Ectodermal cell (in vitro differentiated cells): Measurements from ENCODE around the gene TPCN2.

Experiments used
- H3K27ac ChIP-seq: 2 replicates; pipeline ENCODE4 v1.7.0; 2013; ENCODE audit warnings: mild to moderate bottlenecking, low read depth, low read length; ENCODE audit not compliant: insufficient read depth, poor library complexity, severe bottlenecking
- H3K27me3 ChIP-seq: 2 replicates; pipeline ENCODE4 v1.7.0; 2013; ENCODE audit warnings: mild to moderate bottlenecking, low read length; ENCODE audit not compliant: insufficient read depth, control insufficient read depth, poor library complexity, severe bottlenecking
- H3K36me3 ChIP-seq: one replicate; pipeline ENCODE4 v1.7.0; 2013; ENCODE audit warnings: low read length; ENCODE audit not compliant: control insufficient read depth, insufficient read depth
- H3K4me1 ChIP-seq: one replicate; pipeline ENCODE4 v1.7.0; 2013; ENCODE audit warnings: low read length; ENCODE audit not compliant: control insufficient read depth, insufficient read depth
- H3K4me3 ChIP-seq: 2 replicates; pipeline ENCODE4 v1.7.0; 2013; ENCODE audit warnings: low read depth, low read length, control low read depth; ENCODE audit not compliant: insufficient read depth
- H3K9me3 ChIP-seq: 2 replicates; pipeline ENCODE4 v1.7.0; 2013; ENCODE audit warnings: mild to moderate bottlenecking, low read length, moderate library complexity; ENCODE audit not compliant: control insufficient read depth
- WGBS, 2 experiments: methylation state at CpG; one replicate each; pipeline ENCODE4 v1.1.7; 2013; ENCODE audit warnings: missing lambda C conversion rate in 2 of 2; 5-methylcytosine and 5-hydroxymethylcytosine counted together

Gene TPCN2

DNA sequence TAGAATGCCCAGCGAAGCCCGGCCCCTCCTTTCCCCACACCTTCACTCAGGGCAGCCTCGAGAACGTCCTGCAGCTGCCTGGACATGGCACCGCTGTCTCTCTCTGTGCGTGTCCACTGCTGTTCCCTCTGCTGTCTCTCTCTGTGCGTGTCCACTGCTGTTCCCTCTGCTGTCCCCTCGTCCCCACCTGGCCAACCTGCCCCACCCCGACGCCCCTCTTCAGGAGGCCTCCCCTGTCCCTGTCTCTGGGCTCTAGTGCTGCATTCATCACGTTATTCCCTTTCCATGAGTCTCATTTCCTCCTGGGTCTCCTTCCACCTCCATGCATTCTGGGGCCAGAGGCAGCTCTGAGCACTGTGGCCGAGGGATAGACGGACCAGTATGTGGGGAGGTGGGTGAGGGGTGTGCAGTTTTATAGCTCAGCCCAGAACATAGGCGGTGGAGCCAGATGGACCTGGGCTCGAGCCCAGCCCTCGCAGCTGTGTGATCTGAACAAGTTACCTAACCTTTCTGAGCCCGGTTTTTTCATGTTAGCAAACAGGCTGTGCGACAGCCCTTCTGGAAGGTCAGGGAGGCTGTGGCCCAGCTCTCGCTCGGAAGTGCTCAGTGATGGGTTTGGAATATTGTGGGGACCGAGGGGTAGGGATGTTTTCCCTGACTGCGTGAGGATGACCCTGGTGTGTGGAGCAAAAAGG lies 65.1 kb downstream of the TPCN2 start:
- no peak overlapping the region for H3K4me3 ChIP-seq
- no peak overlapping the region for H3K27ac ChIP-seq
- H3K27me3 ChIP-seq = no peaks in the 10 kb centered on the region
- WGBS, 2 experiments = 92% methylated on average over 22 of the region's 22 CpGs
- H3K4me1 ChIP-seq = peaks cover 11% of the 10 kb centered on the region
- H3K9me3 ChIP-seq = no peaks in the 10 kb centered on the region
- no peaks in the 10 kb centered on the region for H3K36me3 ChIP-seq

DNA sequence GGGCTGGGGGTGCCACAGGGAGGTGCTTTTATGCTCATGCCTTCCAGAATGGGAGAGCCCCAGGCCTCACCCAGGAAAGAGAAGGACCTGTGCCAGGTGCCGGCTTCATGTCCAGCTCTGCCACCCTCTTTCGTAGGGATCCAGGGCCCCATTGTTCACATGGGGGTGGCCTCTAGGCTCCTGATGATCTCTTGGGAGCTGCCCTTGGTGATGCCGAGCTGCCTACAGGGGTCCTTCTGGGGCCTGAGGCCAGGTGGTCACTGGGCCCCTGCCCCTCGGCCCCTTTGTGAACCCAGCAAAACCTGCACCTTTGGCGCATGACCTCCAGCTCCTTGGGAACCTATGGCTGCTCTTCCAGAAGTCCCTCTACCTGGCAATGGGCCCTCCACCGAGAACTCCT lies 65.6 kb downstream of the TPCN2 start:
- Histone ChIP-seq H3K4me1 (peaks cover 11% of the 10 kb centered on the region), H3K36me3 (no peaks in the 10 kb centered on the region), H3K27me3 (no peaks in the 10 kb centered on the region), H3K9me3 (no peaks in the 10 kb centered on the region), H3K27ac (no peak overlapping the region), H3K4me3 (no peak overlapping the region)
- WGBS, 2 experiments = 92 to 94% methylated on average over 6 of the region's 6 CpGs

DNA sequence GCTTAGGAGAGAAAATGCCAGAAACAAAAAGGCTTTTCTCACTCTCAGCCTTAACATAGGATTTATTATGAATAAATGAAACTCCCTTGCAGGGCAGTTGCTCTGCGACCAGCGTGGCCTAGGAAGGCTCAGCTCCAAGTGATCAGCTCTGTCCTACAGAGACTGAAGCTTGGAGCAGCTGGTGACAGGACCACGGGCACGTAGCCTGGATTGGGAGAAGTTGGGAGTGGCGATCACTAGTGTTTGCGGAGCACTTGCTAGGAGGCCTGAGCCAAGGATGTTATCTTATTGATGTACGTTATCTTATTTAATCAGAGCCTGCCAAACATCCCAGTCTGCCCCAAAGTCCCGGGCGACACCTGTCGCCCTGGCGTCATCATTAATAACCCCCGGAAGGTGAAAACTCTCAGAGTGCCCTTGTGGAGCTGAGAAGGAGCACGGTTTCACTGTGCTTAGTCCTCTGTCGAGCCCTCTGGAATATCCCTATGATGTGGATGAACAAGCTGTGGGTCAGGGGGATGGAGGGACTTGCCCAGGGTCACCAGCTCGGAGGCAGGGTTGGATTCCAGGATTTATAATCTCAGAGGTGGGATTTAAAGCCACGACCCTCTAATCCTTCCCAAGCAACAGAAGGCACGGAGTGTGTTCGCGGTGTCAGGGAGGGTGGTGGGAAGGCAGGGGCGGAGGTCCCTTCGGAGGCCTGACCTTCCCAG lies 66.2 kb downstream of the TPCN2 start:
- WGBS, 2 experiments = 92% methylated on average over 21 of the region's 21 CpGs
- no peak overlapping the region for H3K27ac ChIP-seq
- H3K36me3 ChIP-seq = no peaks in the 10 kb centered on the region
- no peaks in the 10 kb centered on the region for H3K27me3 ChIP-seq
- no peaks in the 10 kb centered on the region for H3K9me3 ChIP-seq
- H3K4me1 ChIP-seq = peaks cover 11% of the 10 kb centered on the region
- no peak overlapping the region for H3K4me3 ChIP-seq

DNA sequence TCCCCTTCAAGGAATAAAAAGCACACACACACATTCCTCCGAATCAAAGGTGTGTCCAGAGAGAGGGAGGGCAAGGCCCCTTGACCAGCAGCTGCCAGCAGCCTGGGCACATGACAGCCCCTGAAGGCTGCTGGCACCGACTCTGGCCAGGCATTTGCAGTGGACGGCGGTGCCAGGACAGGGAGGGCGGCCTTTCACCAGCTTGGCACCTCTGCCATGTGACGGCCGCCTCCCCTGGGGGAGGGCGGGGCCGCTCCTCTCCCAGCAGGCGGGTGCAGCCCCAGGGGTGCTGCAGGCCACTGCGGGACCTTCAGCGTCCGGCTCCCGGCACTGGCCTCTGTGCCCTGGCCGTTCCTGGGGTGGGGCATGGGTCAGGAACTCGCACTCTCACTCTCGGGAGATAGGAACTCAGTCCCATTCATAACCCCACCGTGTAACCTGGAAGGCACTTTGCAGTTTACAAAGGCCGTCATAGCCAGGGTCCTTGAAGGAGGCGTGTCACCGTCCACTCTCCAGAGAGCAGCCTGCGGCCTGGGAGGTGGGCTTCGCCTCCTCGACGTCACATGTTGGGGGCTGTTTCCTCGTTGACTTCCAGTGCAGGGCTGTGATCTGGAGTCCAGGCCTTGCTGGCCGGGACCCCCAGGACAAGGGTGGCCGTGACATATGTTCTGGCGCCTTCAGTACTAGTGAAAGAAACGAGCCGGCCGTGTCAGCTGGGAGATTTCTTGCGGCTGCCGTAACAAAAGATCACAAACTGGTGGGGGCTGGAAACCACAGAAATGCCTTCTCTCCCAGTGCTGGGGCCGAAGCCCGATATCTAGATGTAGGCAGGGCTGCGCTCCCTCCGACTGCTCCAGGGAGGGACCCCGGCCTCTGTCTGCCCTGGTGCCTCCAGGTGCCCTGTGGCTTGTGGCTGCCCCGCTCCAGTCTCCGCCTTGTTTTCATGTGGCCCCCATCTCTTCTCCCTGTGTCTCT lies 67.1 kb downstream of the TPCN2 start:
- Histone ChIP-seq H3K27me3 (no peaks in the 10 kb centered on the region), H3K4me3 (no peak overlapping the region), H3K36me3 (no peaks in the 10 kb centered on the region), H3K27ac (no peak overlapping the region), H3K9me3 (no peaks in the 10 kb centered on the region), H3K4me1 (peaks cover 11% of the 10 kb centered on the region)
- WGBS, 2 experiments = 90 to 91% methylated on average over 41 of the region's 41 CpGs

DNA sequence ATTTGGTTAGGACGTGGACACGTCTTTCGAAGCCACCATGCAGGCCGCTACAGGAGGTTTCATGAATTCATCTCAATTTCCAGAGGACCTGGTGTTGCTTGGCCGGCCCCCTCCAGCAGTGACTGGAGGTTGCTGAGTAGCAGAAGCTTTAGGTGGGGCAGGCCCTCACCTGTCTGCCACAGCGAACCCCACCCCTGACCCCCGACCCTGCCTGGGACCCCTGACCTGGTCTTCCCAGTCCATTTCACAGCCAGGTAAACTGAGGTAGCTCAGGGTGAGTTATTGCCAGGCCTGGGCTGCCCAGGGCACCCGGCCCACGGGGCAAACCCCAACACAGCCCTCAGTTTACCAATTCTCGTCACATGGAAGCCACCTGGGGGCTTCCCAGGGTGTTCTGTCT lies 67.9 kb downstream of the TPCN2 start:
- Histone ChIP-seq H3K27ac (no peak overlapping the region), H3K27me3 (no peaks in the 10 kb centered on the region)
- WGBS, 2 experiments = 94 to 98% methylated on average over 10 of the region's 10 CpGs

DNA sequence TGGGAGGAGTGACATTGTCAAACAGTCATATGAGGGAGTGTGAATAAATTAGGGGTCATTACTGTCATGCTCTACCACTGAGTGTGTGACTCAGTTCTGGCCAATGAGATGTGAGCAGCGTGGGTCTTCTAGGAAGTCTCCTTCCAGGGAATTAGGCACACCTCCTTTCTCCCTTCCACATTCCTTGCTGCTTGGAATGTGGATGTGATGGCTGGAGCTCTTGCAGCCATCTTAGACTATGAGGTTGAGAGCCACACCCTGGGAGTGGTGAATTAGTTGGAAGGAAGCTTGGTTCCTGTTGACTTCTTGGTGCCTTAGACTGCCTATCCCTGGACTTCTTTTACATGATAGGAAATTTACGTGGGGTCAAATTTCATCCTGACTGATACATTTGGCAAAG lies 70.5 kb downstream of the TPCN2 start:
- H3K4me3 ChIP-seq = no peak overlapping the region
- 94 to 95% methylated on average over 2 of the region's 2 CpGs for WGBS, 2 experiments
- H3K27ac ChIP-seq = no peak overlapping the region
- H3K4me1 ChIP-seq = peaks cover 30% of the 10 kb centered on the region
- no peaks in the 10 kb centered on the region for H3K9me3 ChIP-seq
- H3K27me3 ChIP-seq = no peaks in the 10 kb centered on the region
- no peaks in the 10 kb centered on the region for H3K36me3 ChIP-seq

More for the DNA sequence above, 67.9 kb downstream of the TPCN2 start:
- Histone ChIP-seq H3K36me3 (no peaks in the 10 kb centered on the region), H3K4me3 (no peak overlapping the region), H3K4me1 (peaks cover 11% of the 10 kb centered on the region), H3K9me3 (no peaks in the 10 kb centered on the region)

DNA sequence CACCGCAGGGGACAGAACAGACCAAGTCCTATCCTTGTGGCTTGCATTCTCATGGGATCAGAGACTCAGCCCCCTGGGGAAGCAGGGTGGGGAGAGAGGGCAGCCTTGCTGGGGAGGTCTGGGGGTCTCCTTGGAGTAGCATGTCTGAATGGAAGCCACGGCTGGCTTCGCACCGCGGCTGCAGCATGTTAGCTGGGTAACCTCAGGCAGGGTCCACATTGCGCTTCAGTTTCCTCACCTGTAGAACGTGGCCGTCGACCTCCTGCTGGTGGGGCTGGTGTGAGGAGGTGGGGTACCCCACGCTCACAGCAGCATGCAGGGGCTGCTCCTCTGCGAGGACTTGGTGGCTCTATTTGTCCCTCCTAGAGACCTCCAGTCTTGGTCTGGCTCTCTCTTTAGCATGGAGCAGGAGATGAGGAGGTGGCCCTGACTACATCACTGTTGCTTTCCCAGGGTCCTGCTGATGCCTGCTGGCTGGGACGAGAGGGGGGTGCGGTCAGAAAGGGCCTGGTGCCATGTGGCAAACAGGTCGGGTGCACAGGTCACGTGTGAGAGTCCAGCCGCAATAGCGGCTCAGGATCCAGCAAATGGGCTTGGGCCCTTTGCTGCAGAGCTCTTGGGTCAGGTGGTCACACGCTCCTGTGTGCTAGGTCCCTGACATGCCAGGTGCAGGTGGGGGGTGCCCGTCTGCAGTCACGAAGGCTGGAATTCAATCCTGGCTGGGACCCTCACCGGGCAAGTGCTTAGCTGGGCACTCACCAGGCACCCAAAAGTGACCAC lies 71.6 kb downstream of the TPCN2 start:
- Histone ChIP-seq H3K36me3 (no peaks in the 10 kb centered on the region), H3K27me3 (no peaks in the 10 kb centered on the region), H3K4me1 (peaks cover 31% of the 10 kb centered on the region), H3K9me3 (no peaks in the 10 kb centered on the region), H3K27ac (no peak overlapping the region), H3K4me3 (no peak overlapping the region)
- 91 to 93% methylated on average over 21 of the region's 21 CpGs for WGBS, 2 experiments

DNA sequence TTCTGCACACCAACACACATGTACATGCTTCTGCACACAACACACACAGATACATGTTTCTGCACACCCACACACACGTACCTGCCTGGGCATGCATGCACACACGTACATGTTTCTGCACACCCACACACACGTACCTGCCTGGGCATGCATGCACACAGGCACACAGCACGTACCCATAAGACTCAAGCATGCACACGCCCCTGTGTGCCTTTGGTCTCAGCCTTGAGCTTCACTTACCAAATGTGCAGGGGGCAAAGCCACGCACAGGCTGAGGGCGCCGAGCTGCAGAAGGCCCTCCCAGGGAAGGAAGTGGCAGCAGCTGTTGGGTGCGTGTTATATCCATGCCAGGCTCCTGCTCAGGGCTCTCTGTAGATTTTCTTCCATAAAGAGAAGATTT lies 72.3 kb downstream of the TPCN2 start:
- Histone ChIP-seq H3K36me3 (no peaks in the 10 kb centered on the region), H3K27ac (no peak overlapping the region), H3K9me3 (no peaks in the 10 kb centered on the region), H3K4me3 (no peak overlapping the region), H3K27me3 (no peaks in the 10 kb centered on the region), H3K4me1 (peaks cover 23% of the 10 kb centered on the region)
- WGBS, 2 experiments = 92 to 93% methylated on average over 9 of the region's 9 CpGs

DNA sequence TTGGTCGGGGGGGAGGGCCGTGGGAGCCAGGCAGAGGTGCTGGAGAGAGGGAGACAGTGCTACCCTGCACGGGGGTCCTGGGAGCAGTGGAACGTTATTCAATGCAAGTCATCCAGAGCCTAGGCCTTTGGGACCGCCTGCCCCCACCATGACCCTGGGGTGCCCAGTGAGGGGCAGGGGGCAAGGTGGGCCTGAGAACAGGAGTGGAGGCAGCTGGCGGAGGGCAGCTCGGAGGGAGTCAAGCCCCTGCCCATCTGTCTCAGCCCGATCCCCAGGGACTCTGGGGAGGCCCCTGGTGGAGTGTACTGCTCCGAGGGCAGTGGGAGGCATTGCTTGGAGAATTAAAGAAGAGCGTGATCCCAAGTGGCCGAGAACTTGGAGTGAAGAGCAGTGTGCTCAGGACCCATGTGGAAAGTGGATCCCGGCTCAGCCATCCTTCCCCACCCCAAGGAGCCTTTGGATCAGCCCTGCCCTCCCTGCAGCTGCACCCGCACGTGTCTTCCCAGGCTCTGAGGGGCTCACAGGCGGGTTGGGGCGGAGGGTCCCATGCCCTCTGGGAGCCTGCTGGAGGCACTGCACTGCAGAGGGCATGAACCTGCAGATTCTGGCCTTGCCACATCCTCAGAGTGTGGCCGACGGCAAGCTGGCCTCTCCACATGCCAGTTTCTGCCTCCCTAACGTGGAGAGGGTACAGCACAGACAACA lies 73.0 kb downstream of the TPCN2 start:
- no peak overlapping the region for H3K27ac ChIP-seq
- H3K27me3 ChIP-seq = no peaks in the 10 kb centered on the region
- no peaks in the 10 kb centered on the region for H3K9me3 ChIP-seq
- H3K4me3 ChIP-seq = no peak overlapping the region
- whole genome bisulfite sequencing, 2 experiments = 85% methylated on average over 19 of the region's 19 CpGs
- H3K36me3 ChIP-seq = no peaks in the 10 kb centered on the region
- H3K4me1 ChIP-seq = peaks cover 20% of the 10 kb centered on the region
